Activated CD4-positive, alpha-beta T cell treated with anti-CD3 and anti-CD28 coated beads, Interleukin-2, amount 10 ng/mL, durations not matched to agents 7 days and 5 days (primary cell): ENCODE data around the gene MKLN1. TPM values are rescaled to one million over a fixed set of nuclear protein-coding genes. Genes with fewer than 3 reads are reported as not detected.

Experiments used
- CTCF ChIA-PET: fragments of 350-600 bp; sonication (Branson Sonifier 250); formaldehyde crosslinking; loops from one replicate; lab custom pipeline; 2021; ENCODE audit warnings: antibody characterized with exemption; lab: Charles Lee
- POLR2A ChIA-PET: fragments of 350-600 bp; sonication (Branson Sonifier 250); formaldehyde crosslinking; loops from one replicate; lab custom pipeline; 2021; ENCODE audit warnings: antibody characterized with exemption; lab: Charles Lee
- DNase-seq: peaks from one replicate; pipeline ENCODE4 v3.0.0-alpha.2; 2020
- H3K27ac Mint-ChIP-seq: one replicate; pipeline ENCODE4 v1.8.0; 2021; ENCODE audit warnings: mild to moderate bottlenecking, moderate library complexity, mixed read lengths
- H3K27me3 Mint-ChIP-seq: one replicate; pipeline ENCODE4 v1.8.0; 2021; ENCODE audit warnings: mixed read lengths
- H3K36me3 Mint-ChIP-seq: one replicate; pipeline ENCODE4 v1.8.0; 2021; ENCODE audit warnings: low read depth, mixed read lengths
- H3K4me1 Mint-ChIP-seq: one replicate; pipeline ENCODE4 v1.8.0; 2021; ENCODE audit warnings: mixed read lengths
- H3K4me3 Mint-ChIP-seq: one replicate; pipeline ENCODE4 v1.8.0; 2021; ENCODE audit warnings: mild to moderate bottlenecking, moderate library complexity, mixed read lengths
- H3K9me3 Mint-ChIP-seq: one replicate; pipeline ENCODE4 v1.8.0; 2021; ENCODE audit warnings: mixed read lengths
- total RNA-seq, 2 experiments: library from RNA; stranded (reverse); gene quantifications; one replicate each; pipeline ENCODE4 v1.2.3, GENCODE V29; 2021

MKLN1 gene
- total RNA-seq, 2 experiments from 2014 or later, result 36.8 to 40.1 TPM

- no peak for DNase-seq
- ChIA-PET CTCF (interaction anchor here (0.7 kb wide), 1 partner anchor 16 kb away, joined by 3 read pairs; no protein-coding TSS in a partner anchor), POLR2A (no interaction called here)
- peaks cover 53% of the 10 kb centered on the region for H3K4me1 Mint-ChIP-seq
- H3K36me3 Mint-ChIP-seq, result peaks cover 15% of the 10 kb centered on the region
- no peaks in the 10 kb centered on the region for H3K27me3 Mint-ChIP-seq
- H3K4me3 Mint-ChIP-seq, result no peak overlapping the region
- H3K27ac Mint-ChIP-seq, result no peak overlapping the region
- H3K9me3 Mint-ChIP-seq, result peaks cover 3% of the 10 kb centered on the region
Observed at GRCh38 chr7:131364767-131365344, 37.2 kb downstream of the MKLN1 start.

- no peak for DNase-seq
- ChIA-PET POLR2A (no interaction called here), CTCF (no interaction called here)
- H3K4me3 Mint-ChIP-seq, result no peak overlapping the region
- peaks cover 15% of the 10 kb centered on the region for H3K36me3 Mint-ChIP-seq
- H3K27me3 Mint-ChIP-seq, result no peaks in the 10 kb centered on the region
- no peak overlapping the region for H3K27ac Mint-ChIP-seq
- H3K4me1 Mint-ChIP-seq, result peaks cover 54% of the 10 kb centered on the region
- peaks cover 3% of the 10 kb centered on the region for H3K9me3 Mint-ChIP-seq
Observed at GRCh38 chr7:131365838-131366237, 38.2 kb downstream of the MKLN1 start.

- H3K27ac Mint-ChIP-seq, result no peak overlapping the region
- H3K27me3 Mint-ChIP-seq, result no peaks in the 10 kb centered on the region
- peaks cover 2% of the 10 kb centered on the region for H3K9me3 Mint-ChIP-seq
- CTCF ChIA-PET, result interaction anchor here (0.9 to 1.4 kb wide), 2 partner anchors 10 to 18 kb away, joined by 3 read pairs; no protein-coding TSS in a partner anchor
- POLR2A ChIA-PET, result no interaction called here
- no peak overlapping the region for H3K4me3 Mint-ChIP-seq
- peaks cover 48% of the 10 kb centered on the region for H3K4me1 Mint-ChIP-seq
- peaks cover 8% of the 10 kb centered on the region for H3K36me3 Mint-ChIP-seq
- no peak for DNase-seq
Observed at GRCh38 chr7:131369354-131369753, 41.7 kb downstream of the MKLN1 start.

- no peaks in the 10 kb centered on the region for H3K9me3 Mint-ChIP-seq
- peak overlapping the region; percentile 32 for H3K27ac Mint-ChIP-seq
- H3K4me3 Mint-ChIP-seq, result no peak overlapping the region
- ChIA-PET CTCF (interaction anchor here (1.3 to 1.4 kb wide), 2 partner anchors 11 kb away, joined by 3 read pairs; no protein-coding TSS in a partner anchor), POLR2A (no interaction called here)
- peaks cover 38% of the 10 kb centered on the region for H3K4me1 Mint-ChIP-seq
- no peaks in the 10 kb centered on the region for H3K27me3 Mint-ChIP-seq
- peaks cover 3% of the 10 kb centered on the region for H3K36me3 Mint-ChIP-seq
- peak; percentile 58 for DNase-seq
Observed at GRCh38 chr7:131370523-131370968, 42.9 kb downstream of the MKLN1 start.

GRCh38 chr7:131371411-131371810, 43.7 kb downstream of the MKLN1 start:
- H3K27ac Mint-ChIP-seq, result no peak overlapping the region
- ChIA-PET CTCF (interaction anchor here (1.3 kb wide), 1 partner anchor 10 kb away, joined by 3 read pairs; no protein-coding TSS in a partner anchor), POLR2A (no interaction called here)

GRCh38 chr7:131372554-131372953, 44.9 kb downstream of the MKLN1 start:
- POLR2A ChIA-PET, result no interaction called here
- Mint-ChIP-seq H3K4me1 (peaks cover 32% of the 10 kb centered on the region), H3K27ac (no peak overlapping the region), H3K36me3 (peaks cover 6% of the 10 kb centered on the region), H3K4me3 (no peak overlapping the region), H3K9me3 (no peaks in the 10 kb centered on the region), H3K27me3 (no peaks in the 10 kb centered on the region)
- CTCF ChIA-PET, result interaction anchor here (0.7 to 1.3 kb wide), 4 partner anchors 140 to 495 kb away, joined by 3 to 6 read pairs (median 4); no protein-coding TSS in a partner anchor
- no peak for DNase-seq

More at GRCh38 chr7:131371411-131371810, 43.7 kb downstream of the MKLN1 start:
- Mint-ChIP-seq H3K36me3 (peaks cover 3% of the 10 kb centered on the region), H3K27me3 (no peaks in the 10 kb centered on the region), H3K9me3 (no peaks in the 10 kb centered on the region), H3K4me1 (peaks cover 34% of the 10 kb centered on the region), H3K4me3 (no peak overlapping the region)
- DNase-seq, result no peak

- ChIA-PET POLR2A (no interaction called here), CTCF (no interaction called here)
- H3K9me3 Mint-ChIP-seq, result no peaks in the 10 kb centered on the region
- peaks cover 18% of the 10 kb centered on the region for H3K4me1 Mint-ChIP-seq
- no peak overlapping the region for H3K27ac Mint-ChIP-seq
- no peak overlapping the region for H3K4me3 Mint-ChIP-seq
- no peak for DNase-seq
- peaks cover 8% of the 10 kb centered on the region for H3K36me3 Mint-ChIP-seq
- H3K27me3 Mint-ChIP-seq, result no peaks in the 10 kb centered on the region
Observed at GRCh38 chr7:131374821-131375220, 47.1 kb downstream of the MKLN1 start.

- Mint-ChIP-seq H3K27ac (no peak overlapping the region), H3K27me3 (no peaks in the 10 kb centered on the region), H3K9me3 (peaks cover 5% of the 10 kb centered on the region), H3K4me3 (no peak overlapping the region), H3K4me1 (peaks cover 14% of the 10 kb centered on the region), H3K36me3 (peaks cover 23% of the 10 kb centered on the region)
- no peak for DNase-seq
- CTCF ChIA-PET, result interaction anchor here (0.7 kb wide), 1 partner anchor 11 kb away, joined by 3 read pairs; no protein-coding TSS in a partner anchor
- POLR2A ChIA-PET, result no interaction called here
Observed at GRCh38 chr7:131381069-131381838, 53.6 kb downstream of the MKLN1 start.

GRCh38 chr7:131383417-131384285, 56.0 kb downstream of the MKLN1 start:
- Mint-ChIP-seq H3K9me3 (peaks cover 5% of the 10 kb centered on the region), H3K4me3 (no peak overlapping the region), H3K4me1 (peaks cover 14% of the 10 kb centered on the region), H3K36me3 (peaks cover 23% of the 10 kb centered on the region), H3K27ac (no peak overlapping the region), H3K27me3 (no peaks in the 10 kb centered on the region)
- POLR2A ChIA-PET, result no interaction called here
- CTCF ChIA-PET, result no interaction called here
- DNase-seq, result no peak

GRCh38 chr7:131384286-131384635, 56.6 kb downstream of the MKLN1 start:
- H3K36me3 Mint-ChIP-seq, result peaks cover 25% of the 10 kb centered on the region
- no peak overlapping the region for H3K4me3 Mint-ChIP-seq
- H3K27ac Mint-ChIP-seq, result no peak overlapping the region
- DNase-seq, result no peak
- H3K4me1 Mint-ChIP-seq, result peaks cover 14% of the 10 kb centered on the region
- POLR2A ChIA-PET, result no interaction called here
- CTCF ChIA-PET, result no interaction called here
- H3K9me3 Mint-ChIP-seq, result peaks cover 5% of the 10 kb centered on the region
- H3K27me3 Mint-ChIP-seq, result no peaks in the 10 kb centered on the region

GRCh38 chr7:131385039-131385605, 57.4 kb downstream of the MKLN1 start:
- Mint-ChIP-seq H3K4me1 (peaks cover 14% of the 10 kb centered on the region), H3K9me3 (peaks cover 5% of the 10 kb centered on the region), H3K36me3 (peaks cover 25% of the 10 kb centered on the region), H3K4me3 (no peak overlapping the region), H3K27ac (no peak overlapping the region), H3K27me3 (no peaks in the 10 kb centered on the region)
- POLR2A ChIA-PET, result no interaction called here
- DNase-seq, result no peak
- CTCF ChIA-PET, result no interaction called here

- POLR2A ChIA-PET, result no interaction called here
- Mint-ChIP-seq H3K4me1 (peaks cover 14% of the 10 kb centered on the region), H3K27me3 (no peaks in the 10 kb centered on the region), H3K4me3 (no peak overlapping the region), H3K36me3 (peaks cover 21% of the 10 kb centered on the region), H3K9me3 (no peaks in the 10 kb centered on the region), H3K27ac (no peak overlapping the region)
- DNase-seq, result no peak
- CTCF ChIA-PET, result no interaction called here
Observed at GRCh38 chr7:131388126-131388525, 60.5 kb downstream of the MKLN1 start.
